GM21381 (cell line): Measurements from ENCODE around the gene FTSJ1.
"Not testable (repeated sequence)": the region's sequence is repeated elsewhere in the genome, so short reads cannot be mapped to it uniquely, and the experiment has no call there.

Source experiments
- ATAC-seq: cut with Tn5 transposase; IDR thresholded peaks from one replicate; pipeline ENCODE4 v1.9.1; 2021; ENCODE audit warnings: mild to moderate bottlenecking, moderate library complexity; ENCODE audit not compliant: unreplicated experiment

FTSJ1 gene, protein sequence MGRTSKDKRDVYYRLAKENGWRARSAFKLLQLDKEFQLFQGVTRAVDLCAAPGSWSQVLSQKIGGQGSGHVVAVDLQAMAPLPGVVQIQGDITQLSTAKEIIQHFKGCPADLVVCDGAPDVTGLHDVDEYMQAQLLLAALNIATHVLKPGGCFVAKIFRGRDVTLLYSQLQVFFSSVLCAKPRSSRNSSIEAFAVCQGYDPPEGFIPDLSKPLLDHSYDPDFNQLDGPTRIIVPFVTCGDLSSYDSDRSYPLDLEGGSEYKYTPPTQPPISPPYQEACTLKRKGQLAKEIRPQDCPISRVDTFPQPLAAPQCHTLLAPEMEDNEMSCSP

DNA sequence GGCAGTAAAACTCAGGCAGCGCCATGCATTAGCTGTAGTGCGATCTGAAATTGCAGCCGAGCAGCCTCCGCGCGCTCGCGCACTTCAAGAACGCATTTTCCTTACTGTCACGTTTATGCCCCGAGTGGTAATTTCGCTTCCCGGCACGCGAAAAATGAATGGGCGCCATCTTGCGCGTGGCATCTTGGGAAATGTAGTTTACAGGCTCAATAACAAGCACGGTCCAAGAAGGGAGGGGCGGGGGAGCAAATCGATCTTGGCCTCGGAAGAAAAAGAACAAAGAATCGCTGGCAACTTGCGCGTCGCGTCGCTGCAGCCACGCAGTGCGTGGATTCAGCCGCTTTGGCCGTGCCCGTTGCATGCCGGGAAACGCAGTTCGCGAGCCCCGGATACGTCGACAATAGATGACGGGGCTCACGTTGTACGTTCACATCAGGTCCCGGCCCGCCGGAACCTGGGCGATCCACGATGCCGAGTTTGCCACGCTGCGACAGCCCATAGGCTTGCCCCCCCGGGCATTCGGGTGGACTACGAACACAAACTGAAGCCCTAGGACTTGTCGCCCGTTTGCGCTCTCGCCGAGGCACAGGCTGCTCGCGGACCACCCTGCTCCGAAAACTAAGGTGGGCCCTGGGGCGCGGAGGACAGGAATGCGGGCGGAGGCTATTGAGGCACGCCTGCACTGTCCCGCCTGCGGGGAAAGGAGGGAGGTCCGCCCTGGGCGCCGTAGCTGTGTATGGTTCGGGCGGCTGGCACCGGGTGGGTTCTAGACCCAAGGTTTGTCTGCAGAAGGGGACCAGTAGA, at the start of gene FTSJ1:
TSS of gene FTSJ1 (plus strand) at position 426 of the 804 bp plus-strand sequence. CDS start 1,849 bp downstream, outside the sequence.
- peak; percentile 86 for ATAC-seq

DNA sequence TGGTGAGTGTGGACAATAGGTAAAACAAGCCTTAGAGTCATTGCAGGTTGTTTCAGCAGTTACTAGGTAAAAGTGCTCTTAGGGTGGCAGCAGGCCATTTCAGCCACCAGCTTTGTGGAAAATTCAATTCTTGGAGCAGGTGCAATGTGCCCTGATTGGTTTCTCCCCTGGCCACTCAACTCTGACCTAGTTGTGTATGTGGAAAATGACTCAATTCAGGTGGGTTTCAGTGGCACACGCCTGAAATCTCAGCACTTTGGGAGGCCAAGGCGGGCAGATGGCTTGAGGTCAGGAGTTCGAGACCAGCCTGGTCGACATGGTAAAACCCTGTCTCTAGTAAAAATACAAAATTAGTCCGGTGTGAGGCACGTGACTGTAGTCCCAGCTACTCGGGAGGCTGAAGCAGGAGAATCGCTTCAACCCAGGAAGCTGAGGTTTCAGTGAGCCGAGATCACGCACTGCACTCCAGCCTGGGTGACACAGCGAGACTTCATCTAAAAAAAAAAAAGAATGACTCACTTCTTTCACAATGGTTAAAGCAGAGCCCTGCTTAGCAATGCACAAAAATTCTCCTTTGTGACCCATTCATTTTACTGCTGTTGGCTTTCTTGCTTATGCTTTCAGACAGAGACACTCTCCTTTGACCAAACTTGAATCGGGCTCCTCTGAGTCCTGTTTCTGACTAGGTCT, 48.8 kb upstream of the FTSJ1 start:
- not testable (repeated sequence) for ATAC-seq

DNA sequence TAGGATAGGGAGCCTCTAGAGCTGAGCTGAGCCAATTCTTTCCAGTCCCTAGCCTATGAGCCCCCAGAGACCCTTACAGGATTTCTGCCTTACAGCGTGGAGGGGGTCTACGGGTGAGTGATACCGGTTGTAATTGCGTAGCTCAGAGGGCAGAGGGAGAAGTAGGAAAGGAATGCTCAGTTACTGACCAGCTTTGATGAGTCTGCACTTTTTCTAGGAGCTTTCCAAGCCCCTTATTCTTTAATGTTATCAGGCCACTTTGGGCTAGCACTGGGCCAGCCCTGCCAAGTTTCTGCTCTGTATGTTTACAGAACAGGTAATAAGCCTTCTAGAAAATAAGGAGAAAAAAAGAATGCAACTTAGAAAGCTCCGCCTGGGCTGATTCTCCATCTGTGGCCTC, 46.4 kb upstream of the FTSJ1 start:
- ATAC-seq, result not testable (repeated sequence)

GRCh38 chrX:48430166-48430565, 45.8 kb upstream of the FTSJ1 start:
- ATAC-seq, result not testable (repeated sequence)

- not testable (repeated sequence) for ATAC-seq
Observed at GRCh38 chrX:48433713-48434112, 42.3 kb upstream of the FTSJ1 start.

DNA sequence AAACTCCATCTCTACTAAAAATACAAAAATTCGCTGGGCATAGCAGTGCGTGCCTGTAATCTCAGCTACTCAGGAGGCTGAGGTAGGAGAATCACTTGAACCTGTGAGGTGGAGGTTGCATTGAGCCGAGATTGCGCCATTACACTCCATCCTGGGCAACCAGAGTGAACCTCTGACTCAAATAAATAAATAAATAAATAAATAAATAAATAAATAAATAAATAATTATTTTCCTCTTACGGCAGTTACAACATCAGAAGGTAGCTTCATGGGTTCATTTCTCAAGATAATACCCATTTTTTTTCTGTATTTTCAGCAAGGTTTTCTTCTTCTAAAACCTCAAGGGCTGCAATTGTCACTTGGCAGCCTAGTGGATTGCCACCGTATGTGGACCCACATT, 28.8 kb upstream of the FTSJ1 start:
- not testable (repeated sequence) for ATAC-seq

- ATAC-seq, result no peak
Observed at GRCh38 chrX:48450076-48450475, 25.9 kb upstream of the FTSJ1 start.

DNA sequence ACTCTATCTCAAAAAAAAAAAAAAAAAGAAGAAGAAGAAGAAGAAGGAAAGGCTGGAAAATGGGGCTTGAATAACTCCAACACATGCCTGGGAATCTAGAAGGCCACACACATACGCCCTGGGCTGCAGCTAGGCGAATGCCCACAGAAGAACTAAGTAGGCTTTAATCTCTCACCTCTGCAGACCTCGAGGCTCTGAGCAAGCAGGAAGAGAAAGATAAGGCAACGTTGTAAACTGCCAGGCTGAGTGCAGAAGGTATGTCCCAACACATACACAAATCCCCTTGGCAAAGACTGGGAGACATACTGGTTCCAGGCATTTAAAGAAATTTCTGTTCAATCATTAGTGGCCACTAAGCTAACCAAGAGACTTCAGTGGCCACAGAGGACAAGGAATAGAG, 24.3 kb upstream of the FTSJ1 start:
- no peak for ATAC-seq

DNA sequence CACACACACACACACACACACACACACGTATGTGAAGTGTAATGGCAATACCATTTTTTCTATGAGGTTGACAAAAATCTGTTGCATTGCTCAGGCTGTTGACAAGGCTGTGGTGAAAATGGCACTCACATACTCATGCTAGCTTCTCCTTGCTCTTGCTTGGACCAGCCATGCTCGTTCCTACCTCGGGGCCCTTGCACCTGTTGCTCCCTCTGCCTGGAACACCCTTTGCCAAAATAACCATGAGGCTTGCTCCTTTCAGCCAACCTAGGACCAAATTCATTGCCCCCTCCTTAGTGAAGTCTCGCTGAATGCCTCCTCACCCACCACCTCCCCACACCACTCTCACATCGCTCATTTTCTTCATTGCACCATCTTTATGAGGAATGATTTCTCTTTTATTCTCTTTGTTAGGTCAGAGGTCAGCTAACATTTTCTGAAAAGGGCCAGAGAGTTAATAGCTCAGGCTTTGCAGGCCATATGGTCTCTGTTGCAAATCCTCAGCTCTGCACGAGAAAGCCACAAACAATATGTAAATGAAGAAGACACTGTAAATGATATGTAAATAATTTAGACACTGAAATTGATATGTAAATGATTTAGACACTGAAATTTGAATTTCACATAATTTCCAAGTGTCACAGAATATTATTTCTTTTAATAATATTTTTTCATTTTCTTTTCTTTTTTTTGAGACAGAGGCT, 19.2 kb upstream of the FTSJ1 start:
- ATAC-seq, result no peak

GRCh38 chrX:48458711-48459110, 17.3 kb upstream of the FTSJ1 start:
- ATAC-seq, result no peak

DNA sequence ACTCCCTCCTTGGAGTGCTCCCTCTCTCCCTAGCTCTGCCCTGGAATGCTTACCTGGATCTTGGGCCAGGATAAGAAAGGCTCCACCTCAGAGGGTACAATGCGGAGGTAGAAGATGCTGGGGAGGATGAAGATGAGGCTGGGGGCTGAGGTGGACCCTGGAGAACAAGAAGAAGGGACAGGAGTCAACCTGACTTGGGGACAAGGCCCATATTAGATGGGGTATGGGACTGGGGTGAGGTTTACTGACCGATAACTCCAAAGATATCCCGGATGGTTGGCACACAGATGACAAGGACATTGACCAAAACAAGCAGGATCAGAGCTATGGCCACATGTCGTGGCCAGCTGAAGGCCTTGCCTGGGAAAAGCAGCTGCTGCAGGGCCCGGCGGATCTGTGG, 16.5 kb upstream of the FTSJ1 start:
- ATAC-seq, result no peak

- no peak for ATAC-seq
Observed at GRCh38 chrX:48460031-48460430, 16.0 kb upstream of the FTSJ1 start.

- no peak for ATAC-seq
Observed at GRCh38 chrX:48460606-48461005, 15.4 kb upstream of the FTSJ1 start.

- ATAC-seq, result no peak
Observed at GRCh38 chrX:48461830-48462229, 14.2 kb upstream of the FTSJ1 start.

DNA sequence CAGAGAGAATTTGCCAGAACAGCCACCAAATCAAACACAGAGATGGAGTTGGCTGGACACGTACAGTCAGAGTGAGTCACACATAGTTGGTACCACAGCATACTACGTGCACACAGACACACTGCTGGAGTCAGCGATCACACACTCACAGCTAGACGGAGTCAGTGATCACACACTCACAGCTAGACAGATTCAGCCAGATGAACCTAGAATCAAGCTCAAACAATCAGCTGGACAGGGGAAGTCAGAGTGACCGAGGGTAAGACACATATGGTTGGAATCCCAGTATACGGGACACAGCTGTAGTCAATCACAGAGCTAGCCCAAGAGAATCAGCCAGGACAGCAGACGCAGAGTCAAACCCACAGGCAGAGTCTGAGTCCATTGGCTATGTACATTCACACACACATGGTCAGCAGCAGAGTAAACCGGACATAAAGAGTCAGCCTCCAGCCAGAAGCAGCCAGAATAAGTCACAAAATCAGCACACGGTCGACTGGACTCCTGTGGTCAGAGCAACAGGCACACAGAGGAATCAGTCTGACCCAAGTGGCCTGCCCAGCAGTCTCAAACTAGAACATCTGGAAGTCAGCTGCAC, 10.6 kb upstream of the FTSJ1 start:
- no peak for ATAC-seq

GRCh38 chrX:48466696-48467095, 9.3 kb upstream of the FTSJ1 start:
- no peak for ATAC-seq

- no peak for ATAC-seq
Observed at GRCh38 chrX:48467281-48467761, 8.7 kb upstream of the FTSJ1 start.

GRCh38 chrX:48468247-48468671, 7.7 kb upstream of the FTSJ1 start:
- ATAC-seq, result no peak

- ATAC-seq, result no peak
Observed at GRCh38 chrX:48468693-48469691, 7.0 kb upstream of the FTSJ1 start.
